ENCODE results near the gene GRIN2D.
"Not testable (repeated sequence)": the region's sequence is repeated elsewhere in the genome, so short reads cannot be mapped to it uniquely, and the experiment has no call there.

GRIN2D gene

DNA sequence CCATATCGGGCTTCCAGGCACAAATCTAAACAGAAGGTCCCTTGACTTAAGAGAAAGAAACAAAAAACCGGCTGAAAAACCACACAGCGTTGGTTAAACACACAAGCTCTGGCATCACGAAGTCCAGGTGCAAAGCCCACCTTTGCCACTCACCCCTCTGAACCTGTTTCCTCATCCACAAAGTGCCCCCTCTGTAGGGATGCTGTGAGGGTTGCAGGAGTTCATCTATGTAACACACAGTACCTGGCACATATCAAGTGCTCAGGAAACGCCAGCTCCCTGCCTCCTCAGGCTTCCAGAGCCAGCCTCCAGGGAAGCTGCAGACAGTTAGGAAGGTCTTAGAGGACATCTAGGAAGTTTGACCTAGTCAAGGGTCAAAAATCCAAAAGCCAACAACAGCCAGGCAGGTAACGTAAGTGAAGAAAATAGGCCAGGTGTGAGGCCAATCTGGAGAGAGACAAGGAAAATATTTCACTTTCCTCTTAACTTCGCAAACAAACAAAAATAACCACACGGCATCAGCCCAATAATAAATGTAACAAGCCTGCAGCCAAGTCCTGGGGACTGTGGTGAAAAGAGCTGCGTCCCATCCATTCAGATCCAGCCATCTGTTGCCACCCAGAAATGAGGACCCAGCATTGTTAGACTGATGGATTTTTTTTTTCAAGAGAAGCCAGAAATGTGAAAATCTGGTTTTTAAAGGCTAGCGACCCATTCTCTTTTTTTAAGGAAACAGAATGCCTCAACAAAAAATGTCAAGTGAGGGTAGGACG is 12.1 kb upstream of the GRIN2D start:
- Histone ChIP-seq H3K27me3 (ENCODE audit: low read depth) (no peaks in the 10 kb centered on the region), H3K4me1 (no peaks in the 10 kb centered on the region), H3K4me3 (no peak overlapping the region), H3K9me3 (no peaks in the 10 kb centered on the region), H3K36me3 (replicated peaks) (peaks cover 46% of the 10 kb centered on the region)
- DNase-seq (ENCODE audit: low spot score in 2 of 2) = no peak
- in situ Hi-C loops (cut with MboI; ENCODE audit: low sequenced_read_pairs) = no loop called here

- DNase-seq (ENCODE audit: low spot score in 2 of 2) = no peak
- Histone ChIP-seq H3K4me3 (no peak overlapping the region), H3K9me3 (no peaks in the 10 kb centered on the region), H3K4me1 (no peaks in the 10 kb centered on the region), H3K27me3 (ENCODE audit: low read depth) (no peaks in the 10 kb centered on the region), H3K36me3 (replicated peaks) (peaks cover 56% of the 10 kb centered on the region)
- in situ Hi-C loops (cut with MboI; ENCODE audit: low sequenced_read_pairs) = no loop called here
These were observed 11.2 kb upstream of the GRIN2D start for GRCh38 chr19:48382286-48382685.

DNA sequence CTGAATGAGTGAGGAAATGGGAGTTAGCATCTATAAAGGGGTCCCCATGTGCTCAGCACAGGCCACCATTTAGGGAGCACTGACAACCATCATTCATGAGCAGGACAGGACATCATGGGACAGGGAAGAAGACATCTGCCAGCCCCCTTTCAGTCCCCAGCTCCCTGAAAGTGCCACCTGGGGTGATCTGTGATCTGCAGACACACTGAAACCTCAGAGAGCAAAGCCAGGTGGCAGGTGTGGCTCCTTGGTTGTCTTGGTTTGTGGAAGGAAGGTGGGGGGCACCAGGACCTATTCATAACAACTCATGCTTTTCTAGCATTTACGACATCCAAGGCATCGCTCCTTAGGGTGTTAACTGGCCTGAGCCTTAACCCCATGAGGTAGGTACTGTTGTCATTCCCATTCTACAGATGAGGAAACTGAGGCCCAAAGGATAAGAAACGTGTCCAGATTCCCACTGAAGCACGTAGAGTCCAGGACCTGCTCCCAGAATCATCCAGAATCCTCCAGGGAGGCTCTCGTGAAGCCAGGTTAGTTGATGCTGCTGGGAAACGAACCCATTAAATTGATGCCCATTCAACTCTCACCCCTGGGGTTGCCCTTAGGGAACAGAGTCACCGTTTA is 7.9 kb upstream of the GRIN2D start:
- Histone ChIP-seq H3K27me3 (ENCODE audit: low read depth) (no peaks in the 10 kb centered on the region), H3K9me3 (no peaks in the 10 kb centered on the region), H3K4me1 (no peaks in the 10 kb centered on the region), H3K36me3 (replicated peaks) (peaks cover 78% of the 10 kb centered on the region), H3K4me3 (no peak overlapping the region)
- no peak for DNase-seq (ENCODE audit: low spot score in 2 of 2)
- in situ Hi-C loops (cut with MboI; ENCODE audit: low sequenced_read_pairs) = no loop called here

DNA sequence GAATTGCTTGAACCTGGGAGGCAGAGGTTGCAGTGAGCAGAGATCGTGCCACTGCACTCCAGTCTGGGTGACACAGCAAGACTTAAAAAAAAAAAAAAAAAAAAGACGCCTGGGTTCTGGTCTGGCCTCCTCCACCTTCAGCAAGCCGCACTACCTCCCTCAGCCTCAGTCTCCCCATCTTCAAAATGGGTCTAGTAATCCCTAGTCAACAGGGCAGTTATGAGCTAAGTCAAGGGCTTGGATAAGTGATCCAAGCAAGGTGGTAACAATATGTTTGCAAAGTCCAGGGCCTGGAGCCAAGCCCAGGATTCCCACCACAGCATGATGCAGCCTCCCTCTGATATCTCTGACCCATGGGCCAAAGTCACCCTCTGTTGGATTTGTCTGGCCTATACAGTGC is 6.5 kb upstream of the GRIN2D start:
- DNase-seq (ENCODE audit: low spot score in 2 of 2) = no peak
- no peaks in the 10 kb centered on the region for H3K4me1 ChIP-seq
- in situ Hi-C loops (cut with MboI; ENCODE audit: low sequenced_read_pairs) = no loop called here
- H3K36me3 ChIP-seq (replicated peaks) = peaks cover 78% of the 10 kb centered on the region
- H3K4me3 ChIP-seq = no peak overlapping the region
- no peaks in the 10 kb centered on the region for H3K9me3 ChIP-seq
- no peaks in the 10 kb centered on the region for H3K27me3 ChIP-seq (ENCODE audit: low read depth)

DNA sequence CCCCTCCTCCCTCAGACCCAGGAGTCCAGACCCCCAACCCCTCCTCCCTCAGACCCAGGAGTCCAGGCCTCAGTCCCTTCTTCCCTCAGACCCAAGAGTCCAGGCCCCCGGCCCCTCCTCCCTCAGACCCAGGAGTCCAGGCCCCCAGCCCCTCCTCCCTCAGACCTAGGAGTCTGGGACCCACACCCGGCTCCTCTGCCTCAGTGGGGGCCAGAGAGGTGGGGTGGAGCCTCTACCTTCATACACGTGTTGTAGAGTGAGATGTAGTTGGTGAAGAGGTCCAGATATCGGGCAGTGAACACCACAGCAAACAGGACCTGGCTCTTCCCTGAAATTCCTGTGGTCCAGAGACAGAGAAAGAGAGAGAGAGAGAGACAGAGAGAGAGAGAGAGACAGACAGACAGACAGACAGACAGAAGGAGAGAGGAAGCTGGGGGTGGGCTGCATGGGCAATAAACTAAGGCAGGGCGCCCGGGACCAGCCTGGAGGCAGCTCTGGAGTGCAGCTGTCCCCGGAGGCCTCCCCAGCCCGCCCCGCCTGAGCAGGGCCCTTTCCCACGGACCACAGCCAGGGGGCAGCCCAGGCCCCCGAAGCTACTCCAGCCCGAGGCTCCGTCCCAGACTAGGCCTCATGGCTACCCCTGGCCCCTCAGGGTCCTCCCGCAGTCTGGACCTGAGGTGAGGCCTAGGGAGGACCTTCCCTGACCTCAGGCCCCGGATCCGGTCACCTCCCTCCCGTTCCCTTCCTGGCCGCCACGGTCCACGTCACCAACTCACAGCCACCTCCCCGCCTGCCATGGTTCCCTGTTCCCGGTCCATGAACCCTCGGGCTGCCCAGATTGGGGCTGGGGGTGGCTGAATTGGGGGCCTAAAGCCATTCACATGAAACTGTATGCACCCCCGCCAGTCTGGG is 3.0 kb upstream of the GRIN2D start:
- peaks cover 7% of the 10 kb centered on the region; the same call in 1 of the 2 replicates for H3K4me1 ChIP-seq
- peaks cover 47% of the 10 kb centered on the region for H3K36me3 ChIP-seq (replicated peaks)
- in situ Hi-C loops (cut with MboI; ENCODE audit: low sequenced_read_pairs) = no loop called here
- no peaks in the 10 kb centered on the region for H3K9me3 ChIP-seq
- peak overlapping the region; percentile 91 for H3K4me3 ChIP-seq
- peaks cover 13% of the 10 kb centered on the region for H3K27me3 ChIP-seq (ENCODE audit: low read depth)
- peak; percentile 13 to 72 for DNase-seq (ENCODE audit: low spot score in 2 of 2)

GRCh38 chr19:48391100-48392005 is 2.1 kb upstream of the GRIN2D start, which contains the start of gene KDELR1:
Gene KDELR1 (minus strand): TSS chr19:48391551. CDS start chr19:48391358, 193 bp downstream.
- DNase-seq (ENCODE audit: low spot score in 2 of 2) = peak; percentile 65 to 81
- in situ Hi-C loops (cut with MboI; ENCODE audit: low sequenced_read_pairs) = no loop called here
- Histone ChIP-seq H3K4me1 (peaks cover 7% of the 10 kb centered on the region; the same call in 1 of the 2 replicates), H3K27me3 (ENCODE audit: low read depth) (peaks cover 16% of the 10 kb centered on the region), H3K36me3 (replicated peaks) (peaks cover 38% of the 10 kb centered on the region), H3K4me3 (peak within 1 kb of the TSS; percentile 91), H3K9me3 (no peaks in the 10 kb centered on the region)

DNA sequence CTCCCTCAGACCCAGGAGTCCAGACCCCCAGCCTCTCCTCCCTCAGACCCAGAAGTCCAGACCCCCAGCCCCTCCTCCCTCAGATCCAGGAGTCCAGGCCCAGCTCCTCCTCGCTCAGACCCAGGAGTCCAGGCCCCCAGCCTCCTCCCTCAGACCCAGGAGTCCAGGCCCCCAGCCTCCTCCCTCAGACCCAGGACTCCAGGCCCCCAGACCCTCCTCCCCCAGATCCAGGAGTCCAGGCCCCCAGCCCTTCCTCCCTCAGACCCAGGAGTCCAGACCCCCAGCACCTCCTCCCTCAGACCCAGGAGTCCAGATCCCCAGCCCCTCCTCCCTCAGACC is 1.5 kb upstream of the GRIN2D start:
- H3K9me3 ChIP-seq; H3K4me3 ChIP-seq; H3K4me1 ChIP-seq; DNase-seq (ENCODE audit: low spot score in 2 of 2); in situ Hi-C loops (cut with MboI; ENCODE audit: low sequenced_read_pairs): not testable (repeated sequence)
- Histone ChIP-seq H3K27me3 (ENCODE audit: low read depth) (peaks cover 16% of the 10 kb centered on the region), H3K36me3 (replicated peaks) (peaks cover 32% of the 10 kb centered on the region)

DNA sequence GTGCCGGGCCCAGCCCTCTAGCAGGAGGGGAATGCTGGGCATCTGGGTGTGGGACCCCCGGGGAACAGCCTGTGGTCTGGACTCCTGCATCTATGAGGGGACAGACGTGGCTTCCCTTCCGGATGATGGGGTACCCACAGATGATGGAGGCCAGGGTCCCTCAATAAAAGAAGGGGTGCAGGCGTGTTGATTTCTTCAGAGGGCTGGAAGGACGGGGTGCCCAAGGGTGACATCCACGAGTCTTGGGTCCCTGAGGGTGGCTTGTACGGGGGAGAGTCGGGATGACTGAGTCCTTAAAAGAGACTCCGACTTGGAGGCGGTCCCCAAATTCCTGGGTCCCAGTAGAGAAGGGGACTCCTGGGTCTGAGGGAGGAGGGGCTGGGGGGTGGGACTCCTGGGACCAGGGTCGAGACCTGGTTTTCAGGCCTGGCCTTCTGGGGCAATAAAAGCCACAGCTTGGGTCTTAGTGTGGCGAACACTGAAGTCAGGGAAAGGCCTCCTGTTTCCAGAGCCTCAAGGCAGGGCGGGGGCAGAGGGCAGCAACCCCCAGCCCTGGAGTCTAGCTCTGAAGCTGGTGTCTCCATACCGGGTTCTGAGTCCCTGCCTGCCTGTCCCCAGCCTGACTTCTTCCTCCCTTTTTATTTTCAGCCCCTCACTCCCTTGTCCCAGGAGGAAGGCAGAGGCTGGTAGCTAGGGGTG is 459 bp upstream of the GRIN2D start:
- in situ Hi-C loops (cut with MboI; ENCODE audit: low sequenced_read_pairs) = no loop called here
- peak overlapping the region; percentile 19; the same call in 1 of the 2 replicates for H3K4me3 ChIP-seq
- peaks cover 22% of the 10 kb centered on the region for H3K36me3 ChIP-seq (replicated peaks)
- DNase-seq (ENCODE audit: low spot score in 2 of 2) = peak in 1 of 2 experiments; percentile 29
- peaks cover 14% of the 10 kb centered on the region for H3K4me1 ChIP-seq
- H3K9me3 ChIP-seq = no peaks in the 10 kb centered on the region
- peaks cover 16% of the 10 kb centered on the region for H3K27me3 ChIP-seq (ENCODE audit: low read depth)

DNA sequence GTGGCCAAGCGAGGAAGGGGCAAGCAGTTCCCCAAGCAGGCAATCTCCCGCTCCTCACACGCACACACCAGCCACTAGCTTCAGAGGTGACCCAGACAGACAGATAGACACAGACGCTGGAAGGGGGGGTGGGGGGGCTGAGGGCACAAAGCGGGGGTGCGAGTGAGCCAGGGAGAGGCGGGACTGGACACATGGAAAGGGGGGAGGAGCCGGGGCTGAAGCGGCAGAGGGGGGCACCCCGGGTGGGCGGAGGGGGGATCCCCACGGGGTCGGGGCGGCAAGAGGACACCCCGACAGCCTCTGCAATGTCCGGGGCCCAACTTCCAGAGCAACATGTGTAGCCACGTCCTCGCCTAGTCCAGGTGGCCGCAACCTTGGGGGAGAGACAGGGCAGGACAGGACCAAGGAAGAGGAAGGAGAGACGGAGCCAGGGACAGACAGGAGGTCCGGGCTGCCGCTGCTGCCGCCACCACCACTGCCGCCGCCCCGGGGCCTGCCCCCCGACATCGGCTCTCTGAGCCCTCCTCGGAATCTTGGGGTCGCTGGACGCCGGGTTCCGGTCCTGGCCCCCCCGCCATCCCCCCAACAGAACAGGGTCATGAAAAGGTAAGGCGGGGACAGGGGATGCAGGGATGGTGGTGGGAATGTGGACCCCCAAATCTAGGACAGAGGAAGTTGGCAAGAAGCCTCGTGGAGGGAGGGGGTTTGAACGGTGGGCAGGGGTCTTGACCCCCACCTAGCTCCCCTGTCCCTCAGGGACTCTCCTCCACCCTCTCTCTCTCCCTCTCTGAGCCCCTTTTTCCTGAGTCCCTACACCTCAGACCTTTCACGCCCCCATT is 1.1 kb downstream of the GRIN2D start:
- no peak overlapping the region for H3K4me3 ChIP-seq
- DNase-seq (ENCODE audit: low spot score in 2 of 2) = peak in 1 of 2 experiments; percentile 50
- in situ Hi-C loops (cut with MboI; ENCODE audit: low sequenced_read_pairs) = no loop called here
- H3K27me3 ChIP-seq (ENCODE audit: low read depth) = peaks cover 16% of the 10 kb centered on the region
- no peaks in the 10 kb centered on the region for H3K9me3 ChIP-seq
- H3K36me3 ChIP-seq (replicated peaks) = peaks cover 6% of the 10 kb centered on the region; the same call in 1 of the 2 replicates
- H3K4me1 ChIP-seq = peaks cover 20% of the 10 kb centered on the region

GRCh38 chr19:48395170-48395455 is 1.6 kb downstream of the GRIN2D start:
- 0 out of 2 replicates have a peak, but pooled peaks cover 6% of the 10 kb centered on the region for H3K36me3 ChIP-seq (replicated peaks)
- in situ Hi-C loops (cut with MboI; ENCODE audit: low sequenced_read_pairs) = no loop called here
- H3K9me3 ChIP-seq = no peaks in the 10 kb centered on the region
- H3K4me1 ChIP-seq = peaks cover 24% of the 10 kb centered on the region
- H3K27me3 ChIP-seq (ENCODE audit: low read depth) = peaks cover 16% of the 10 kb centered on the region
- DNase-seq (ENCODE audit: low spot score in 2 of 2) = no peak
- H3K4me3 ChIP-seq = no peak overlapping the region

DNA sequence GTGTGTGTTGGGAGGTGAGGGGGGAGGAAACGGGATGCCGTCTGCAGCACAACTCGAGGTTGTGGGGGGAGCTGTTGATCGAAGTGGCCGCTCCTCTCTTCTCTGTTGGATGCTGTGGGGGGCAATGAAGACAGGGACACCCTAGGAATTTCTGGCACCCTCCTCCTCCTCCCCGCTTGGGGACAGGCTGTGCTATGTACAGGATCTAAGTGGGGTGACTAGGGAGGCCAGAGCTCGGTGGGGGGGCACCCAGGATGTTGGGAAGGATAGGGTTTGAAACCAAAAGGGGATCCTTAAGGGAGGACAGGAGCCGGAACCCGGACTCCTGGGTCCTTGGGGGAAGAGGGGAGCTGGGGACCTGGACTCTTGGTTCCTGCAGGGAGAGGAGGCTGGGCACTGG is 2.0 kb downstream of the GRIN2D start:
- Histone ChIP-seq H3K9me3 (no peaks in the 10 kb centered on the region), H3K36me3 (replicated peaks) (0 out of 2 replicates have a peak, but pooled peaks cover 6% of the 10 kb centered on the region), H3K4me3 (no peak overlapping the region), H3K4me1 (peaks cover 26% of the 10 kb centered on the region), H3K27me3 (ENCODE audit: low read depth) (peaks cover 16% of the 10 kb centered on the region)
- no peak for DNase-seq (ENCODE audit: low spot score in 2 of 2)
- in situ Hi-C loops (cut with MboI; ENCODE audit: low sequenced_read_pairs) = no loop called here
